ENCODE results near the gene VPS37C. TPM values are rescaled to one million over a fixed set of nuclear protein-coding genes. Genes with fewer than 3 reads are reported as not detected.

Gene VPS37C
- total and polyA plus RNA-seq, 2 of the 13 experiments (the other 11 are each of a cell fraction or from before 2014, with no cell fraction given): 7.5 to 8.8 TPM

GRCh38 chr11:61141601-61142028 lies 19.6 kb downstream of the VPS37C start (continued):
- TF ChIP-seq RXRB (CRISPR knock-in tag; IDR thresholded peaks at IDR 0.05; ENCODE audit: borderline replicate concordance) (no peak), ZBTB2 (CRISPR knock-in tag; IDR thresholded peaks at IDR 0.05; ENCODE audit: low read depth) (no peak), ZNF136 (CRISPR knock-in tag; IDR thresholded peaks at IDR 0.05; ENCODE audit: low read depth) (no peak), FOXJ3 (CRISPR knock-in tag; IDR thresholded peaks at IDR 0.05; ENCODE audit: borderline replicate concordance) (no peak)

- Histone ChIP-seq H4K20me1 (ENCODE audit: insufficient read depth, low read length) (0 out of 2 replicates have a peak, but pooled peaks cover 7% of the 10 kb centered on the region), H3K4me1 (ENCODE audit: insufficient read depth, low read length) (peaks cover 6% of the 10 kb centered on the region), H3K36me3 (replicated peaks in 1 of 2; ENCODE audit: control insufficient read depth in 1 of 2, insufficient read depth in 2 of 2, low read length in 2 of 2) (peaks cover 0 to 14% of the 10 kb centered on the region in 2 experiments; a peak in 2 of 5 replicates), H3K9ac (ENCODE audit: insufficient read depth, low read depth, low read length) (no peak overlapping the region), H3K4me2 (ENCODE audit: low read depth, low read length) (no peak overlapping the region), H3K79me2 (ENCODE audit: insufficient read depth, low read length) (peaks cover 2% of the 10 kb centered on the region), H2AFZ (ENCODE audit: low read length) (no peak overlapping the region), H3K4me3 (replicated peaks in 1 of 3; ENCODE audit: insufficient read depth in 1 of 3, low read depth in 2 of 3, low read length in 3 of 3) (no peak overlapping the region), H3K27me3 (ENCODE audit: control insufficient read depth in 1 of 2, insufficient read depth in 2 of 2, low read length in 2 of 2) (no peaks in the 10 kb centered on the region), H3K9me3 (ENCODE audit: low read length) (no peaks in the 10 kb centered on the region), H3K27ac (ENCODE audit: extremely low read length, insufficient read depth, low read length) (no peak overlapping the region)
- no peak for TF ChIP-seq NFE2L2 (IDR thresholded peaks at IDR 0.05; ENCODE audit: low read length)
- TF ChIP-seq NFKBIZ (CRISPR knock-in tag; IDR thresholded peaks at IDR 0.05): no peak
- TF ChIP-seq GTF2F1 (IDR thresholded peaks at IDR 0.05; ENCODE audit: low read length): no peak
- TF ChIP-seq MIXL1 (CRISPR knock-in tag; IDR thresholded peaks at IDR 0.05): no peak
- no peak for TF ChIP-seq TEAD3 (CRISPR knock-in tag; optimal IDR thresholded peaks at IDR 0.05; ENCODE audit: borderline replicate concordance)
- no peak for TF ChIP-seq PPARG (CRISPR knock-in tag; conservative IDR thresholded peaks at IDR 0.05)
- TF ChIP-seq SIX1 (CRISPR knock-in tag; IDR thresholded peaks at IDR 0.05; ENCODE audit: borderline replicate concordance): no peak
- TF ChIP-seq NRL (CRISPR knock-in tag; IDR thresholded peaks at IDR 0.05; ENCODE audit: borderline replicate concordance): no peak
- TF ChIP-seq NAIF1 (CRISPR knock-in tag; IDR thresholded peaks at IDR 0.05; ENCODE audit: borderline replicate concordance): no peak
- TF ChIP-seq TBX3 (IDR thresholded peaks at IDR 0.05; ENCODE audit: borderline replicate concordance): no peak
- TF ChIP-seq HOXA7 (CRISPR knock-in tag; IDR thresholded peaks at IDR 0.05): no peak
- no peak for TF ChIP-seq ZNF10 (CRISPR knock-in tag; IDR thresholded peaks at IDR 0.05; ENCODE audit: borderline replicate concordance, low read depth)
- TF ChIP-seq CC2D1A (CRISPR knock-in tag; IDR thresholded peaks at IDR 0.05): no peak
- no peak for TF ChIP-seq ATF2 (CRISPR knock-in tag; IDR thresholded peaks at IDR 0.05)
- FAIRE-seq (no peak), ATAC-seq (no peak), DNase-seq (ENCODE audit: low spot score) (no peak)
- WGBS (ENCODE audit: low lambda C conversion rate): 90% methylated on average over 2 of the region's 4 CpGs
- POLR2A ChIA-PET: no interaction called here
- intact Hi-C loops (cut with micrococcal nuclease; ENCODE audit: unreplicated experiment) (no loop called here), in situ Hi-C loops (cut with HindIII; ENCODE audit: extremely low pct_ligation_motif_present, low pct_unique_long_range_greater_than_20kb) (no loop called here)
- BruUV-seq (replicated peaks): no TSS peak
- CTCF ChIA-PET (ENCODE audit: low intra/inter-chr PET ratio, low total read pairs): no interaction called here
Observed at GRCh38 chr11:61140416-61140815, 20.8 kb downstream of the VPS37C start.

Data from HepG2 (cell line).